ENCODE measurements around the gene KRT74. TPM values are rescaled to one million over a fixed set of nuclear protein-coding genes. Genes with fewer than 3 reads are reported as not detected.

Gene KRT74
- not detected for polyA plus RNA-seq (2012; ENCODE audit: insufficient read length, low read depth)

- TF ChIP-seq POLR2AphosphoS5 (IDR thresholded peaks at IDR 0.05; ENCODE audit: low read depth, low read length) (no peak), TAF1 (IDR thresholded peaks at IDR 0.05; ENCODE audit: borderline replicate concordance, insufficient read depth, low read length) (no peak), FOXP2 (optimal IDR thresholded peaks at IDR 0.05; ENCODE audit: borderline replicate concordance, extremely low read depth, extremely low read length, insufficient read depth) (no peak), REST (IDR thresholded peaks at IDR 0.05; ENCODE audit: insufficient read depth in 1 of 2, low read depth in 2 of 2, low read length in 2 of 2) (no peak), SIN3A (IDR thresholded peaks at IDR 0.05; ENCODE audit: borderline replicate concordance, insufficient read depth, low read length) (no peak)
Observed at GRCh38 chr12:52573743-52574142, at the start of gene KRT74. Gene KRT74, minus strand, starts transcription at chr12:52573843. Its CDS starts 66 bp downstream, at chr12:52573777.

- no peak for TF ChIP-seq TAF1 (IDR thresholded peaks at IDR 0.05; ENCODE audit: borderline replicate concordance, insufficient read depth, low read length)
- TF ChIP-seq FOXP2 (optimal IDR thresholded peaks at IDR 0.05; ENCODE audit: borderline replicate concordance, extremely low read depth, extremely low read length, insufficient read depth), result no peak
- no peak for TF ChIP-seq REST (IDR thresholded peaks at IDR 0.05; ENCODE audit: insufficient read depth in 1 of 2, low read depth in 2 of 2, low read length in 2 of 2)
- no peak for TF ChIP-seq SIN3A (IDR thresholded peaks at IDR 0.05; ENCODE audit: borderline replicate concordance, insufficient read depth, low read length)
- no peak for TF ChIP-seq POLR2AphosphoS5 (IDR thresholded peaks at IDR 0.05; ENCODE audit: low read depth, low read length)
Observed at GRCh38 chr12:52622349-52622748, 48.7 kb upstream of the KRT74 start.

GRCh38 chr12:52618866-52619265 is 45.2 kb upstream of the KRT74 start:
- TF ChIP-seq POLR2AphosphoS5 (IDR thresholded peaks at IDR 0.05; ENCODE audit: low read depth, low read length) (no peak), REST (IDR thresholded peaks at IDR 0.05; ENCODE audit: insufficient read depth in 1 of 2, low read depth in 2 of 2, low read length in 2 of 2) (no peak), TAF1 (IDR thresholded peaks at IDR 0.05; ENCODE audit: borderline replicate concordance, insufficient read depth, low read length) (no peak), SIN3A (IDR thresholded peaks at IDR 0.05; ENCODE audit: borderline replicate concordance, insufficient read depth, low read length) (no peak), FOXP2 (optimal IDR thresholded peaks at IDR 0.05; ENCODE audit: borderline replicate concordance, extremely low read depth, extremely low read length, insufficient read depth) (no peak)

GRCh38 chr12:52618216-52618615 is 44.6 kb upstream of the KRT74 start, which contains the start of gene KRT73:
Gene KRT73, minus strand, starts transcription at chr12:52618559. Its CDS starts 35 bp downstream, at chr12:52618524.
- no peak for TF ChIP-seq FOXP2 (optimal IDR thresholded peaks at IDR 0.05; ENCODE audit: borderline replicate concordance, extremely low read depth, extremely low read length, insufficient read depth)
- no peak for TF ChIP-seq REST (IDR thresholded peaks at IDR 0.05; ENCODE audit: insufficient read depth in 1 of 2, low read depth in 2 of 2, low read length in 2 of 2)
- TF ChIP-seq POLR2AphosphoS5 (IDR thresholded peaks at IDR 0.05; ENCODE audit: low read depth, low read length), result no peak

GRCh38 chr12:52617403-52617785 is 43.8 kb upstream of the KRT74 start:
- TF ChIP-seq FOXP2 (optimal IDR thresholded peaks at IDR 0.05; ENCODE audit: borderline replicate concordance, extremely low read depth, extremely low read length, insufficient read depth) (no peak), TAF1 (IDR thresholded peaks at IDR 0.05; ENCODE audit: borderline replicate concordance, insufficient read depth, low read length) (no peak), SIN3A (IDR thresholded peaks at IDR 0.05; ENCODE audit: borderline replicate concordance, insufficient read depth, low read length) (no peak), REST (IDR thresholded peaks at IDR 0.05; ENCODE audit: insufficient read depth in 1 of 2, low read depth in 2 of 2, low read length in 2 of 2) (no peak), POLR2AphosphoS5 (IDR thresholded peaks at IDR 0.05; ENCODE audit: low read depth, low read length) (no peak)

All from PFSK-1 (cell line).